Endothelial cell of umbilical vein (primary cell): ENCODE measurements around the gene CUEDC2. TPM values are rescaled to one million over a fixed set of nuclear protein-coding genes. Genes with fewer than 3 reads are reported as not detected.
A peak's percentile ranks its signal among the peaks of the same experiment; 100 is the strongest.

Experiments
- BruUV-seq: library from RNA; stranded (reverse); fragments of 400-500 nt; replicated peaks from 2 replicates; lab custom pipeline; 2021; lab: Mats Ljungman, UMichigan
- CTCF ChIA-PET: fragments of 300-600, 350-600 bp; sonication (Branson Sonifier 250); formaldehyde crosslinking; loops from one replicate; lab custom pipeline; 2021; ENCODE audit warnings: antibody characterized with exemption, inconsistent platforms; lab: Charles Lee
- POLR2A ChIA-PET: fragments of 300-600, 350-600 bp; sonication (Branson Sonifier 250); formaldehyde crosslinking; loops from one replicate; lab custom pipeline; 2021; ENCODE audit warnings: antibody characterized with exemption, inconsistent platforms; lab: Charles Lee
- DNase-seq: peaks from one replicate; pipeline ENCODE4 v3.0.0-alpha.2; 2011; ENCODE audit warnings: low read depth, low spot score
- FAIRE-seq: peaks from 2 replicates; lab custom pipeline; 2011; peaks lifted over from hg19 to GRCh38; lab: Jason Lieb, UNC
- H2AFZ ChIP-seq: 2 replicates; pipeline ENCODE4 v1.6.0; 2012; ENCODE audit warnings: low read depth, low read length, control low read depth, inconsistent platforms
- H3K27ac ChIP-seq: 2 replicates; pipeline ENCODE4 v1.5.1; 2011; ENCODE audit warnings: low read depth, mild to moderate bottlenecking, control low read depth, low read length, moderate library complexity; ENCODE audit not compliant: insufficient read depth
- H3K27me3 ChIP-seq, 2 experiments: 2 replicates each; pipeline versions ENCODE4 v1.6.0 to v1.6.1; 2011; ENCODE audit warnings: low read length in 2 of 2, mixed read lengths in 1 of 2; ENCODE audit not compliant: control insufficient read depth in 2 of 2, insufficient read depth in 2 of 2
- H3K36me3 ChIP-seq, 2 experiments: 2 replicates in 1 of 2; 3 replicates in 1 of 2; pipeline ENCODE4 v1.5.1; 2011; ENCODE audit warnings: low read length in 2 of 2, mild to moderate bottlenecking in 1 of 2, moderate library complexity in 1 of 2; ENCODE audit not compliant: control insufficient read depth in 2 of 2, insufficient read depth in 2 of 2; ENCODE audit errors: extremely low read depth in 1 of 2
- H3K4me1 ChIP-seq: 3 replicates; pipeline ENCODE4 v1.5.1; 2011; ENCODE audit warnings: mild to moderate bottlenecking, low read length; ENCODE audit not compliant: control insufficient read depth, insufficient read depth; ENCODE audit errors: extremely low read depth
- H3K4me2 ChIP-seq: 2 replicates; pipeline ENCODE4 v1.6.1; 2011; ENCODE audit warnings: low read length, control low read depth, mixed read lengths; ENCODE audit not compliant: insufficient read depth
- H3K4me3 ChIP-seq, 3 experiments: fragments of 200-600 bp in 1 of 3; sonication (generic), shearing (Covaris generic) in 1 of 3; replicated peaks in 1 of 3; 2 replicates each; pipeline ENCODE4 v1.5.1; 2011 to 2016; ENCODE audit warnings: control low read depth in 3 of 3, low read length in 3 of 3, mild to moderate bottlenecking in 2 of 3, inconsistent platforms in 1 of 3, low read depth in 1 of 3, moderate library complexity in 1 of 3; ENCODE audit not compliant: insufficient read depth in 1 of 3
- H3K79me2 ChIP-seq: 2 replicates; pipeline ENCODE4 v1.6.0; 2012; ENCODE audit warnings: low read length, inconsistent platforms; ENCODE audit not compliant: control insufficient read depth, insufficient read depth
- H3K9ac ChIP-seq: replicated peaks from 2 replicates; pipeline ENCODE3; 2011; ENCODE audit warnings: low read length, control low read depth; ENCODE audit not compliant: insufficient read depth; ENCODE audit errors: extremely low read depth
- H3K9me1 ChIP-seq: replicated peaks from 3 replicates; pipeline ENCODE4 v1.6.0; 2011; ENCODE audit warnings: mild to moderate bottlenecking, low read length; ENCODE audit not compliant: control insufficient read depth, insufficient read depth; ENCODE audit errors: extremely low read depth
- H3K9me3 ChIP-seq: replicated peaks from 2 replicates; pipeline ENCODE4 v1.5.1; 2012; ENCODE audit warnings: low read length, inconsistent platforms; ENCODE audit not compliant: control insufficient read depth, insufficient read depth
- H4K20me1 ChIP-seq: replicated peaks from 2 replicates; pipeline ENCODE3; 2011; ENCODE audit warnings: mild to moderate bottlenecking, low read length; ENCODE audit not compliant: control insufficient read depth, insufficient read depth; ENCODE audit errors: extremely low read depth
- POLR2A ChIP-seq: IDR thresholded peaks from 2 replicates; pipeline ENCODE4 v1.6.1; 2012; ENCODE audit warnings: low read depth, mild to moderate bottlenecking, control low read depth, low read length
- dilution Hi-C: fragments of 300-500 bp; cut with MboI; formaldehyde crosslinking; loops from one replicate; pipeline ENCODE4 v1.15.0; 2019; ENCODE audit warnings: low sequenced_read_pairs; ENCODE audit not compliant: extremely low pct_ligation_motif_present
- intact Hi-C: fragments of 100-400 bp; cut with micrococcal nuclease; formaldehyde crosslinking; loops from one replicate; pipeline ENCODE4 v1.10.0; 2022
- polyA plus RNA-seq, 4 experiments: library from polyadenylated mRNA; depleted of rRNA in 3 of 4; stranded (reverse) in 3 of 4; unstranded in 1 of 4; fragments of >200 nt; gene quantifications; 2 replicates each; pipeline versions ENCODE4 v1.2.1 to v1.2.3, GENCODE V29; 2011 to 2012; ENCODE audit warnings: missing spikeins in 1 of 4
- total RNA-seq: library from RNA; stranded (reverse); gene quantifications from 2 replicates; pipeline ENCODE4 v1.2.3, GENCODE V29; 2021
- TF ChIP-seq, protein P1 (sequence below), 2 donors: IDR thresholded peaks; 1 replicate in 1 of 2; 2 replicates in 1 of 2; pipeline ENCODE4 v1.5.1; 2011; ENCODE audit warnings: low read length in 2 of 2, mild to moderate bottlenecking in 2 of 2, moderate library complexity in 2 of 2, control low read depth in 1 of 2, inconsistent platforms in 1 of 2, low read depth in 1 of 2; ENCODE audit not compliant: insufficient read depth in 1 of 2; ENCODE audit errors: extremely low read depth in 1 of 2

CUEDC2 gene
- total and polyA plus RNA-seq, 2 donors (not counting 3 experiments of a cell fraction or from before 2014, with no cell fraction given) = 61.5 to 96.7 TPM

DNA sequence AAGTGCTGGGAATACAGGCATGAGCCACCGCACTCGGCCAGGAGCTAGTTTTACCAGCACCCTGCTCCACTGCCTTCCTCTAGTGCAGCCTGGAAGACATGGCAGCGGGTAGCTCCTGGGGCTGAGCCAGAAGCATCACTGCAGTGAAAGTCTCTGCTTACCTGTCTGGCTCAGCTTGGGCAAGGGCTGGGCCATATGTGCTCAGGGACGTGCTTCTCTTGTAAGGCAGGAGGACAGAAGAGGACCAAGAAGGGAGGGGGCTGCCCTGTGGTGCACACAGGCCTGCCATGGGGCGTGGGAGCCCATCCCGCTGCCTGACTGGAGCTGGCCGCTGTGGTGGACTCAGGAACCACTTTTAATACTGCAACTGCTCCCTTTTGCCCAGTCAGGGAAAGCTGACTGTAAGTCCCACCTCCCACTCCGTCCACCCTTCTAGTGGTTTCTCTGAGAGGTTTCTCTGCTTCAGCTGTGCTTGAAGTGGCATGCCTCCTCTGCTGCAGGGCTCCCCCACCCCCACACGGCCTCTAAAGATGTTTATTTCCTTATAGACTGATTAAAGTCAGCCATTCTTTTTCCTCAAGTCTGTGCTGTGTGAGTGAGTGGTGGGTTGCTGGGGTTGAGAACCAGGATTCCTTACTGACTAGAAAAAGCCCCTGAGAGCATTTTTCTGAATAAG lies 44.2 kb upstream of the CUEDC2 start:
- DNase-seq (no peak), FAIRE-seq (no peak)
- no peak overlapping the region for H3K9ac ChIP-seq
- H3K4me1 ChIP-seq = no peaks in the 10 kb centered on the region
- H3K4me3 ChIP-seq = no peak overlapping the region
- CTCF ChIA-PET = interaction anchor here (1.4 kb wide), 1 partner anchor 307 kb away, joined by 6 read pairs; no protein-coding TSS in a partner anchor
- dilution Hi-C loops = no loop called here
- H4K20me1 ChIP-seq = no peaks in the 10 kb centered on the region
- no peak overlapping the region for H2AFZ ChIP-seq
- peaks cover 6 to 22% of the 10 kb centered on the region in 2 experiments for H3K36me3 ChIP-seq
- TF ChIP-seq, protein P1, sequence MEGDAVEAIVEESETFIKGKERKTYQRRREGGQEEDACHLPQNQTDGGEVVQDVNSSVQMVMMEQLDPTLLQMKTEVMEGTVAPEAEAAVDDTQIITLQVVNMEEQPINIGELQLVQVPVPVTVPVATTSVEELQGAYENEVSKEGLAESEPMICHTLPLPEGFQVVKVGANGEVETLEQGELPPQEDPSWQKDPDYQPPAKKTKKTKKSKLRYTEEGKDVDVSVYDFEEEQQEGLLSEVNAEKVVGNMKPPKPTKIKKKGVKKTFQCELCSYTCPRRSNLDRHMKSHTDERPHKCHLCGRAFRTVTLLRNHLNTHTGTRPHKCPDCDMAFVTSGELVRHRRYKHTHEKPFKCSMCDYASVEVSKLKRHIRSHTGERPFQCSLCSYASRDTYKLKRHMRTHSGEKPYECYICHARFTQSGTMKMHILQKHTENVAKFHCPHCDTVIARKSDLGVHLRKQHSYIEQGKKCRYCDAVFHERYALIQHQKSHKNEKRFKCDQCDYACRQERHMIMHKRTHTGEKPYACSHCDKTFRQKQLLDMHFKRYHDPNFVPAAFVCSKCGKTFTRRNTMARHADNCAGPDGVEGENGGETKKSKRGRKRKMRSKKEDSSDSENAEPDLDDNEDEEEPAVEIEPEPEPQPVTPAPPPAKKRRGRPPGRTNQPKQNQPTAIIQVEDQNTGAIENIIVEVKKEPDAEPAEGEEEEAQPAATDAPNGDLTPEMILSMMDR (IDR thresholded peaks at IDR 0.05; ENCODE audit: extremely low read depth in 1 of 2, insufficient read depth in 1 of 2, low read depth in 1 of 2, low read length in 2 of 2) = no peak
- peak; percentile 17 for TF ChIP-seq POLR2A
- H3K9me3 ChIP-seq = no peaks in the 10 kb centered on the region
- H3K79me2 ChIP-seq = no peaks in the 10 kb centered on the region
- H3K27me3 ChIP-seq = no peaks in the 10 kb centered on the region
- POLR2A ChIA-PET = interaction anchor here (1.0 kb wide), 1 partner anchor 44 kb away, joined by 5 read pairs; the partner anchor contains the start of gene CUEDC2
- BruUV-seq = no TSS peak
- intact Hi-C loops = no loop called here
- H3K9me1 ChIP-seq = no peaks in the 10 kb centered on the region
- H3K27ac ChIP-seq = no peak overlapping the region
- no peak overlapping the region for H3K4me2 ChIP-seq

DNA sequence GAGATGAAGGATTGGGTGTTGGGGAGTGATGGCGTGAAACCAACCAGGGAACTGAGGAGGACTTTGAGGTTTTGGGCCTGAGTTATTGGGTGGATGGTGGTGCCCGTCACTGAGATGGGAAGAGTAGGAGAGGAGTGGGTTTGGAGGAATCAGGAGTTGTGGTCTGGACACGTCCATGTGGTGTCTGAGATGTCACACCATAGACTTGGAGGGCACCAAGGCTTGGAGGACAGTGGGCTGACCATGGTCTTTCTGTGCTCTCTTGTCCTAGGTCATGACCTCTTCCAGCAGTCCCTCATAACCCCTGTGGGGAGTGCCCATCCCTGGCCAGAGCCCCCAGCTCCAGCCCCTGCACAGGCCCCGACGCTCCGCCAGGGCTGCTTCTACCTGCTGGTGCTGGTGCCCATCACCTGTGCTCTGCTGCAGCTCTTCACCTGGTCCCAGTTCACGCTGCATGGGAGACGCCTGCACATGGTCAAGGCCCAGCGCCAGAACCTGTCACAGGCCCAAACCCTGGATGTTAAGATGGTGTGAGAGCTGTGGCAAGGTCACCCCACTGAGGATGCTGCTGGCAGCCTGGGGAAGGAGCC lies 43.2 kb upstream of the CUEDC2 start:
- CTCF ChIA-PET = no interaction called here
- intact Hi-C loops (no loop called here), dilution Hi-C loops (no loop called here)
- Histone ChIP-seq H3K9me3 (no peaks in the 10 kb centered on the region), H3K4me1 (no peaks in the 10 kb centered on the region), H3K27me3 (no peaks in the 10 kb centered on the region), H3K4me2 (no peak overlapping the region), H3K9ac (no peak overlapping the region), H3K79me2 (no peaks in the 10 kb centered on the region), H3K9me1 (no peaks in the 10 kb centered on the region), H3K36me3 (peaks cover 0 to 13% of the 10 kb centered on the region in 2 experiments), H4K20me1 (no peaks in the 10 kb centered on the region), H2AFZ (no peak overlapping the region), H3K27ac (no peak overlapping the region), H3K4me3 (no peak overlapping the region)
- DNase-seq (no peak), FAIRE-seq (peak; percentile 43)
- POLR2A ChIA-PET = interaction anchor here (1.0 kb wide), 1 partner anchor 43 kb away, joined by 5 read pairs; the partner anchor contains the start of gene CUEDC2
- no TSS peak for BruUV-seq
- TF ChIP-seq POLR2A = no peak
